GM21723 (cell line): ENCODE data around the gene LRRC45.

Experiments used
- ATAC-seq: cut with Tn5 transposase; IDR thresholded peaks from one replicate; pipeline ENCODE4 v1.9.1; 2021; ENCODE audit warnings: mild to moderate bottlenecking, moderate library complexity; ENCODE audit not compliant: unreplicated experiment

Gene LRRC45

DNA sequence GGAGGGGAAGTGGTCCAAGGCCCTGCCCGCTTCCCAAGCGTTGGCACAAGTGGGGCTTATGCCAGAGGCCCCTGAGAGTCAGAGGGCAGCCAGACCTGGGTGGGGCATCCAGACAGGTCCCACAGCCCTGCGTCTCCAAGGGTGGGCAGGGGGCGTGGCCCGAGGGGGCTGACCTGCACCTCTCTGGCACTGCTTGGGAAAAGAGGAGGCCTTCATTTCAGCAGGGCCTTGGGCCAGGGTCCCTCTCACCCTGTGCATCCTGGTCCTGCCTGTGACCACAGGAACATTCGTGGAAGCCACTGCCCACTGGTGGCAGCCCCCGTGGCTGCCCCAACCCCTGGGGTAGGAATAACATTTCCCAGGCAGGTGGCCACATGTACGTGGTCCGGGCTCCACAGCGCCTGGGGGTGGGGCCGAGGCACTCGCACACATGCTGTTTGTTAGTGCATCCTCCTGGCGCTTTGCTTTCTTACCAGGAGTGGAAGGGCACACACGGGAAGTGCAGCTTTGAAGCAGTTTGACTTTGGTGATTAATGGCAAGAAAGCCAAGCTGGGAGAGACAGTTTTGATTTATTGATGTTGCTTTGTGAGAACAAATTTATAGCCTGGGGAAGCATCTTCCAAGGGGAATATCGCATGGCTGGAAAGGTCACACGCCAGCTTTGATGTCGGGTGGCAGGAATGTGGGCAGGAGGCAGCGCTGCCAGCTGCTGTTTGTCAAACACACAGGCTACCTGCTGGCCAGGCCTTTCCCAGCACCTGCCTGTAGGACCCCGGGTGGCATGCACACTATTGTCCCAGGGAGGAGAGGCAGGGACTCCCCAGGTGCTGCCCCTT lies 4.7 kb upstream of the LRRC45 start:
- no peak for ATAC-seq

DNA sequence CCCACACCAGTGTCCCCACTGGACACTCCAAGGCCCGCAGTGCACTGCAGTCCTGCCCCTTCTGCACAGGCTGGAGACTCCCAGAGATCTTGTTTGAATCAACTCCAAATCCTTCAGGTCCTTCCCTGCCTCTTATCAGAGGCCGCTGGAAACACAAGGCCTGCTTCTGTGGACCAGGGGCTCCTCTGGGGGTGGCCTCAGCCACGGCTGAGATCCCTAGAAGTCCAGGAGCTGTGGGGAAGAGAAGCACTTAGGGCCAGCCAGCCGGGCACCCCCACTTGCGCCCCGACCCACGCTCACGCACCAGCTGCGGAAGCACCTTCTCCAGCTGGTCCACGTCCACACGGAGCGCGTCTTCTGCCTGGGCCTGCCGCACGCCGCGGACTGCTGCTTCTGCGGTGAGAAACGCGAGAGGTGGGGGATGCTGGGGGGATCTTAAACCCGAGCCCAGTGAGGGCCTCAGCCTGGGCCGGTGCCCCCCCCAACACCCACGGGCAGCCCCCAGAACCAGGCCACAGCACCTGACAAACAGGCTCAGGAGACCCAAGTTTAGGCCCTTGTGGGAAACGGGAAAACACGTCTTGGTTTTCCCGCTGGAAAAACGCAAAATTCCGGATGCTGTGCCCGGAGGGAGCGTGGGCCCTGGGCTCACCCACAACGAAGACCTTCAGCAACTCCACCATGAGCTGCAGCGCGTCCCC lies 4.0 kb upstream of the LRRC45 start:
- no peak for ATAC-seq

- no peak for ATAC-seq
Observed at GRCh38 chr17:82019690-82020571, 3.2 kb upstream of the LRRC45 start.

GRCh38 chr17:82020572-82021106 lies 2.5 kb upstream of the LRRC45 start:
- ATAC-seq = no peak

GRCh38 chr17:82021107-82021899 lies 1.8 kb upstream of the LRRC45 start:
- no peak for ATAC-seq

GRCh38 chr17:82021900-82022309 lies 1.2 kb upstream of the LRRC45 start:
- no peak for ATAC-seq

GRCh38 chr17:82022310-82022980 lies 660 bp upstream of the LRRC45 start, which contains the start of gene CENPX:
Gene CENPX, minus strand, starts transcription at chr17:82022878. Its CDS starts 17 bp downstream, at chr17:82022861.
- ATAC-seq = no peak

DNA sequence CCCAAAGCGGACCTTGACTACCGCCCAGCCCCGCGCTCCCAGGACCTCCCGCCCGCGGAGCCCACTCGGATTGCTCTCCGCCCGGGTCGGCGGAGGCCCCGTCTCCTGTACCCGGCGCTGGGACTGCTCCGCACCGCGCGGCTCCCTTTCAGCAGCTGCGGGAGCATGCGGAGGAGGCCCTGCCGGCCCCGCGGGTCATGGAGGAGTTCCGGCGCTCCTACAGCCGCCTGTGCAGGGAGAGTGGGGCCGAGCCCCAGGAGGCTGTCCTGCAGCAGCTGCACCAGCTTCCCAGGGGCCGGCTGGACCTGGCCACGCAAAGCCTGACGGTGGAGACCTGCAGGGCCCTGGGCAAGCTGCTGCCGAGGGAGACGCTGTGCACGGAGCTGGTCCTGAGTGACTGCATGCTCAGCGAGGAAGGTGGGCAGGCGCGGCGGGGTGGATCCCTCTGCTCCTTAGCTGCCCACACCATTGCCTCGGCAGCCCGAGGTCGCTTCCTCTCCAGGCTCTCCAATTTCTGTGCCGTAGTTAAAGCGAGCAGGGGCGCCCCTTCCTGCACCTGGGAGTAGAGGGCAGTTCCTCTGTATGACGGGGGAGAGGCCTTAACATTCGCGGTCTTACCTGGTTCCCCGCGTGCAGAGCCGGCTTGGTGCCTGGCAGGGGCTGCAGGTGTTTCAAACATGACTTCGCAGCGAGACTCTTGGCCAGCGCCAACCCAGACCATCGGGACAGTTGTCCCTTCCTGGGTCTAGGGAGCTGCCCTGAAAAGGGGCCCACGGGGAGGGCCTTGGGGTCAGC lies 539 bp downstream of the LRRC45 start:
- peak; percentile 8 for ATAC-seq

DNA sequence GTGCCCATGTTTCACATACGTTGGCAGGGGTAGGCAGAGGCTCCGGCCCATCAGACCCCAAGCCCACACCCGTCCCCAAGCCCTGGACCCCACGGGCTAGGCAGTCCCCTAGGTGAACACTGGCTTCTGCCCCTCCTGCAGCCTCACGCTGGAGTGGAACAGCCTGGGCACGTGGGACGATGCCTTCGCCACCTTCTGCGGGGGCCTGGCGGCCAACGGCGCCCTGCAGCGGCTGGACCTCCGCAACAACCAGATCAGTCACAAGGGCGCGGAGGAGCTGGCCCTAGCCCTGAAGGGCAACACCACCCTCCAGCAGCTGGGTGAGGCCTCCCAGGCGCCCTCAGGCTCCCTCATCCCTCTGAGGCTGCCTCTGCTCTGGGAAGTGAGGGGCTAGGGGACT lies 1.8 kb downstream of the LRRC45 start:
- ATAC-seq = no peak

- ATAC-seq = no peak
Observed at GRCh38 chr17:82025401-82026107, 2.4 kb downstream of the LRRC45 start.

GRCh38 chr17:82028246-82028645 lies 5.1 kb downstream of the LRRC45 start:
- ATAC-seq = no peak

- no peak for ATAC-seq
Observed at GRCh38 chr17:82028966-82029365, 5.9 kb downstream of the LRRC45 start.

DNA sequence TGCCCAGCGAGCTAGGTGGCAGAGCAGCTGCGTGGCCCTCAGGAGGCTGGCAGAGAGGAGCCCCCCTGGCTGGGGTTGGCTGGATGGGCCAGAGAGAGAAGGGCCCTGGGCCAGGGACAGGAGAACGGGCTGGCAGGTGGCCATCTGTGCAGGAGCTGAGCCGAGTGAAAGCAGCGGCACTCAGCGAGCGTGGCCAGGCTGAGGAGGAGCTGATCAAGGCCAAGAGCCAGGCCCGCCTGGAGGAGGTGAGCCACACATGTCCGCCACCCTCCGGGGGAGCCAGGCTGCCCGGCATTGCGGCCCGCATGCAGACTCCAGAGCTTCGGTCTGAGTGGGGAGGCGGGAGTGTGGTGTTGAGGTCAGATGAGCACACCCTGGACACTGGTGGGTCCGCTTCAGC lies 6.3 kb downstream of the LRRC45 start:
- ATAC-seq = no peak

DNA sequence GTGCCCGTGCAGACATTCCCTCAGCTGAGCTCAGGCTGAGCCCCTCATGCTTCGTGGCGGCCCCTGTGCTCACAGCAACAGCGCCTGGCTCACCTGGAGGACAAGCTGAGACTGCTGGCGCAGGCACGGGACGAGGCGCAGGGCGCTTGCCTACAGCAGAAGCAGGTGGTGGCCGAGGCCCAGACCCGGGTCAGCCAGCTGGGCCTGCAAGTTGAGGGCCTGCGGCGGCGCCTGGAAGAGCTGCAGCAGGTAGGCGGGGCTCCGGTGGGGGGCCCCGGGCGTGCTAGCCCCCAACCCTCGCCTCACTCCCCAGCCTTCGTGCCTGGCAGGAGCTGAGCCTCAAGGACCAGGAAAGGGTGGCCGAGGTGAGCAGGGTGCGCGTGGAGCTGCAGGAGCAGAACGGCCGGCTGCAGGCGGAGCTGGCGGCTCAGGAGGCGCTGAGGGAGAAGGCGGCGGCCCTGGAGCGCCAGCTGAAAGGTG lies 6.9 kb downstream of the LRRC45 start:
- ATAC-seq = no peak

GRCh38 chr17:82030470-82031302 lies 7.6 kb downstream of the LRRC45 start:
- ATAC-seq = peak; percentile 47

DNA sequence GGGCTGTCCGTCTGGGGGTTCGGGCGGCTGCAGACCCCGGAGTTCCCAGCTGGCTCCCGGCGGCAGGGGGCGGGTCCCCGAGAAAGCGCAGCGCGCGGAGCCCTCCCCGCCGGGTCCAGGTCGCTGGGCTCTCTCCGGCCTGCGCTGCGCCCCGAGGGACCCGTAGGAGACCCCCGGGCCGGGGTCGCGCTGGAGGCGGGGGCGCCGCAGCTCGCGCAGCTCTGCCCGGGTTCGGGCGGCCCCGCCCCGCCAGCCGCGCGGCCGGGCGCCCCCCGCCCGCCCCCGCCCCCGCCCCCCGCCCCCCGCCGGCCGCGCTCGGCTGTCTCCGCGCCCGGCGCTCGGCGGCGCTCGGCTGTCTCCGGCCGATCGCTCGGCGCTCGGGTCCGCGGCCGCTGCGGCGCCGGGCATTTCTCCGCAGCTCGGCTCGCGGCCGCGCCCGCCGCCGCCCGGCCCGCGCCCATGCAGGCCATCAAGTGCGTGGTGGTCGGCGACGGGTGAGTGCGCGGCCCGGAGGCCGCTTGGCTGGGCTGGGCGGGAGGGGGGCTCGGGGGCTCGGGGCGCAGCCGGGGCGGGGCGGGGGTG lies 8.3 kb downstream of the LRRC45 start, which contains the start of gene RAC3:
Gene RAC3 (plus strand): TSS at position 376 of the 582 bp plus-strand sequence. CDS start 84 bp downstream, at position 460.
- ATAC-seq = no peak
